ENCODE results near the gene DR1.

The DR1 gene

DNA sequence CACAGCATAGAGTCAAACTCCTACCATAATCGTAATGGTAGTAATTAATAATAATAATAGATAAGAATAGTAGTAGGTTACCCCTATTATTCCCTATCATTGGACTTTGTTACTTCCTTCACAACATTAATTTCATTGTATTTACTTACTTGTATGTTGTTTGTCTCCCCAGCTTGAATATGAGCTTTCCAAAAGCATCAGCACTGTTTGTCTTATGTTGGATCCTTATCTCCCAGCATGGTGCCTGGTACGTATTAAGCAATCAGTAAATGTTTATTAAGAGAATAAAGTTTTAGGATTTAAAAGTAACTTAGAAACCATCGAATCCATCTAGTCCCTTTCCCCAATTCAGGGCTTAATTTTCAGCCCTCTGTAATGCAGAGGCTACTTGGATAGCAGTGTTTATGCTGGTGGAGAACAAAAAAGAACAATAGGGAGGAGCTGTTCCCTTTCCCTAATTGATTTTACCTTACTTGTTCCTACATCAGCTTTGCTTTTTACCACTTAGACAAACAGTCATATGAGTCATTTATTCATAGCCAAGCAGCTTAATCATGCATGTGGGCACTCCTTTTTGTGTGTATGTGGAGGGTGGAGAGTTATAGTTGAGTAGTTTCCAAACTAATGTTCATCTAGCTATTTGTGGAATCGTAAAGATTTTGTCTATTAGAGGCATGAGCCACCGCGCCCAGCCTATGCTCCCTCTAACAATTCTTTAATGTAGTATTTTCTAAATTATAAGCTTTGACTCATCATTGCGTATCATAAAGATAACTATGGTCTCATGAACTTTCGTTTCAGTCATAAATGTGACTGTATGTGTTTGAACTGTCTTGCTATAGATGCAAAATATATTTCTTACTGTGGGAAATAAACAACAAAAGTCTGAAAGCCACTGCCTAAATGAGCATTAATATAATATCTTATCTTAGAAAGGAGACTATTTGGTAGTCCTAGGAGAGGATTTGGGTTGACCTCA lies 20.9 kb upstream of the DR1 start:
- Histone ChIP-seq H3K4ac (ENCODE audit: low read depth, low read length) (no peak overlapping the region), H4K91ac (ENCODE audit: low read depth, low read length) (no peak overlapping the region), H3K27ac (ENCODE audit: low read depth, low read length) (no peak overlapping the region), H2BK5ac (ENCODE audit: low read depth, low read length, poor library complexity) (no peak overlapping the region), H3K79me2 (ENCODE audit: control insufficient read depth, insufficient read depth, low read length, poor library complexity) (no peaks in the 10 kb centered on the region), H2AFZ (ENCODE audit: insufficient read depth, low read length, poor library complexity) (no peak overlapping the region), H3K79me1 (ENCODE audit: low read length) (no peaks in the 10 kb centered on the region), H3K9ac (ENCODE audit: low read length) (no peak overlapping the region), H3K4me1 (ENCODE audit: control insufficient read depth in 1 of 2, insufficient read depth in 2 of 2, low read length in 2 of 2) (peaks cover 7 to 8% of the 10 kb centered on the region in 2 experiments), H3K4me3 (ENCODE audit: low read depth, low read length) (no peak overlapping the region), H3K14ac (ENCODE audit: low read length) (no peak overlapping the region), H2AK5ac (ENCODE audit: low read length) (no peak overlapping the region), H3K23ac (ENCODE audit: low read length) (no peak overlapping the region), H3K9me3 (ENCODE audit: insufficient read depth, low read depth, low read length) (no peaks in the 10 kb centered on the region), H4K8ac (ENCODE audit: low read depth, low read length) (no peak overlapping the region), H3K27me3 (ENCODE audit: insufficient read depth, low read length) (no peaks in the 10 kb centered on the region), H2BK120ac (ENCODE audit: insufficient read depth, low read length, poor library complexity) (no peak overlapping the region), H3K4me2 (ENCODE audit: low read length) (no peak overlapping the region), H3K36me3 (ENCODE audit: control insufficient read depth in 1 of 2, insufficient read depth in 2 of 2, low read length in 2 of 2) (no peaks in the 10 kb centered on the region), H4K12ac (ENCODE audit: low read depth, low read length) (no peak overlapping the region), H3K18ac (ENCODE audit: low read length) (no peak overlapping the region), H2BK12ac (ENCODE audit: low read length) (no peak overlapping the region)
- no CpG with 5 or more reads among the region's 8 CpGs for WGBS (ENCODE audit: extremely low coverage, insufficient coverage, insufficient read length)
- peak; percentile 56 to 84 for DNase-seq

DNA sequence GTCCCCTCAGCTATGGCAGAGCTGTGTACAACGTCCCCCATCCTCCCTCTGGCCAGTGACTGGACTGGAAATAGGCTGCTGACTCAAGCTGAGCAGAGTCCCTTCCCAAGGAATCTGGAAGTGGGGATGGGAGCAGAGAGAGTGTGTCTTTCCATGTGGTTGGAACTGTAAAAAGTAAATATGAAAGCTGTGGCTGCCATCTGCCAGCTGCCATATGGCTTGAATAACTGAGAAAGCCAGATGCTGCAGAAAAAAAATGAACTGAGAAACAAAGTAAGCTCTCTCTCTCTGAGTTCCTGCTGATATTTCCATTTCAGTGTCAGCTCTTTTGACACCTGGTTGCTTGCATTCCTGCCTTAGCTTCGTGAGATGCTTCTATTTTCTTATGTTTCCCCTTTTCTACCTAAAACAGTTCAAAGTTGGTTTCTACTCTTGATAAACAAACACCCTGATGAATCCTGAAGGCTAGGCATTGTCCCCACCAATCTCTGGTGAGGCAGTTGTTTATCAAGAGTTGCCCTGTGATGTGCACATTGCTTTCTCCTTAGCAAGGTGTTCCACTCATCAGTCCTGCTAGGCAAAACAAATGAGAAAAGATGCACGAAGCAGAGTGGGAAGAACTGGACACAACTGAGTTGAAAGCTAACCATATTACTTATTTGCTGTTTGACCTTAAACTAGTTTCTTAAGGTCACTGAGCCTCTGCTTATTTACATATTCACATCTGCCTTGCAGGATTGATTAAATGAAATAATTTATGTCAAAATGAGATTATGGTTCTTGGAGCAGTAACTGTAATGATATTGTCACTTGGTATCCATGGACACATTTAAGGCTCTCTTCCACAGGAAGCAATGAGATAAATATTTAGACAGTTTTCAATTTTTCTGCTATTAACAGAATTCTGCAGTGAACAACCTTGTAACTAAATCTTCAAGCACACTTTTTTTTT lies 16.6 kb upstream of the DR1 start:
- Histone ChIP-seq H4K91ac (ENCODE audit: low read depth, low read length) (no peak overlapping the region), H3K9me3 (ENCODE audit: insufficient read depth, low read depth, low read length) (no peaks in the 10 kb centered on the region), H3K79me1 (ENCODE audit: low read length) (no peaks in the 10 kb centered on the region), H3K27ac (ENCODE audit: low read depth, low read length) (no peak overlapping the region), H3K4me2 (ENCODE audit: low read length) (no peak overlapping the region), H3K79me2 (ENCODE audit: control insufficient read depth, insufficient read depth, low read length, poor library complexity) (no peaks in the 10 kb centered on the region), H2BK12ac (ENCODE audit: low read length) (no peak overlapping the region), H3K27me3 (ENCODE audit: insufficient read depth, low read length) (no peaks in the 10 kb centered on the region), H2BK5ac (ENCODE audit: low read depth, low read length, poor library complexity) (no peak overlapping the region), H3K4me3 (ENCODE audit: low read depth, low read length) (no peak overlapping the region), H3K23ac (ENCODE audit: low read length) (no peak overlapping the region), H3K4me1 (ENCODE audit: control insufficient read depth in 1 of 2, insufficient read depth in 2 of 2, low read length in 2 of 2) (no peaks in the 10 kb centered on the region), H4K8ac (ENCODE audit: low read depth, low read length) (no peak overlapping the region), H4K12ac (ENCODE audit: low read depth, low read length) (no peak overlapping the region), H2AK5ac (ENCODE audit: low read length) (no peak overlapping the region), H2AFZ (ENCODE audit: insufficient read depth, low read length, poor library complexity) (no peak overlapping the region), H3K18ac (ENCODE audit: low read length) (no peak overlapping the region), H3K4ac (ENCODE audit: low read depth, low read length) (no peak overlapping the region), H2BK120ac (ENCODE audit: insufficient read depth, low read length, poor library complexity) (no peak overlapping the region), H3K9ac (ENCODE audit: low read length) (no peak overlapping the region), H3K14ac (ENCODE audit: low read length) (no peak overlapping the region), H3K36me3 (ENCODE audit: control insufficient read depth in 1 of 2, insufficient read depth in 2 of 2, low read length in 2 of 2) (no peaks in the 10 kb centered on the region)
- WGBS (ENCODE audit: extremely low coverage, insufficient coverage, insufficient read length) = no CpG with 5 or more reads among the region's 3 CpGs
- DNase-seq = no peak

DNA sequence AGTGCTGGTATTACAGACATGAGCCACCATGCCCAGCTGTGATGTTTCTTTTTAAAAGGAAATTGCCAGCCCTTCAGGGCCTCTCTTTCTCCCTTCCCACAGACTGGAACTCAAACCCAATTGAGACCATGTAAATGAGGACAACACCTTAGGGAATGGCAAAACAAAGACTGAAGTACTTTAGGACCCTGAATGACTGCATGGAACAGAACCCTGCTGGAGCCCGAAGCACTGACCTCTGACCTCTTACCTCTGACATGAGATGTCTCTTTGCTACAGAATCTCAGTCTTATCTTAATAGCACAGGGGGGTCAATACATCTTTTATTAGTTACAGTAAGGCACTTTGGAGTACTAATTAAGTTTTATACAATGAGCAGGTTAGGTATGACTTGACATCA lies 15.5 kb upstream of the DR1 start:
- Histone ChIP-seq H2BK12ac (ENCODE audit: low read length) (no peak overlapping the region), H2BK120ac (ENCODE audit: insufficient read depth, low read length, poor library complexity) (no peak overlapping the region), H4K8ac (ENCODE audit: low read depth, low read length) (no peak overlapping the region), H3K27ac (ENCODE audit: low read depth, low read length) (no peak overlapping the region), H2AK5ac (ENCODE audit: low read length) (no peak overlapping the region), H2BK5ac (ENCODE audit: low read depth, low read length, poor library complexity) (no peak overlapping the region), H3K36me3 (ENCODE audit: control insufficient read depth in 1 of 2, insufficient read depth in 2 of 2, low read length in 2 of 2) (no peaks in the 10 kb centered on the region), H4K91ac (ENCODE audit: low read depth, low read length) (no peak overlapping the region), H4K12ac (ENCODE audit: low read depth, low read length) (no peak overlapping the region), H3K27me3 (ENCODE audit: insufficient read depth, low read length) (no peaks in the 10 kb centered on the region), H3K18ac (ENCODE audit: low read length) (no peak overlapping the region), H3K4me2 (ENCODE audit: low read length) (no peak overlapping the region), H3K79me1 (ENCODE audit: low read length) (no peaks in the 10 kb centered on the region), H3K9me3 (ENCODE audit: insufficient read depth, low read depth, low read length) (no peaks in the 10 kb centered on the region), H3K14ac (ENCODE audit: low read length) (no peak overlapping the region), H3K9ac (ENCODE audit: low read length) (no peak overlapping the region), H3K79me2 (ENCODE audit: control insufficient read depth, insufficient read depth, low read length, poor library complexity) (no peaks in the 10 kb centered on the region), H3K4me1 (ENCODE audit: control insufficient read depth in 1 of 2, insufficient read depth in 2 of 2, low read length in 2 of 2) (no peaks in the 10 kb centered on the region), H2AFZ (ENCODE audit: insufficient read depth, low read length, poor library complexity) (no peak overlapping the region), H3K4ac (ENCODE audit: low read depth, low read length) (no peak overlapping the region), H3K4me3 (ENCODE audit: low read depth, low read length) (no peak overlapping the region), H3K23ac (ENCODE audit: low read length) (no peak overlapping the region)
- DNase-seq = no peak
- no CpG with 5 or more reads among the region's 1 CpG for WGBS (ENCODE audit: extremely low coverage, insufficient coverage, insufficient read length)

DNA sequence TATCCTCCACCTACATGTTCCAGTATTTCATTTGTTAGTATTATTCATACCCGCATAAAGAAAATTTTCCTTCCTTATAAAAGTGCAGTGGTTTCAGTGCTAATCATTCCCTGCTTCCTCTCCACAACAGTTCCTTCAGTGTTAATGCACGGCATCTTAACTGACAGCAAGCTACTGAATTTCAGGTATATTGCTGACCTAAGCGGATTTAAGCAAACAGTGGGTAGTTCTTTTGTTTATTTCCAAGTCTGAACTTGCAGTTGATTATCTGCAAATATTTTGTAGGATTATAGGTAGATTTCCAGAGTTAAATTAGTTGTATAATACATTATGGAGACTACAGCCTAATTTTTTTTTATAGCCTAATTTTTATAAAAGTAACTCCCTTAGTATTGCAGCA lies 15.1 kb upstream of the DR1 start:
- no peaks in the 10 kb centered on the region for H3K4me1 ChIP-seq (ENCODE audit: control insufficient read depth in 1 of 2, insufficient read depth in 2 of 2, low read length in 2 of 2)
- H3K36me3 ChIP-seq (ENCODE audit: control insufficient read depth in 1 of 2, insufficient read depth in 2 of 2, low read length in 2 of 2) = no peaks in the 10 kb centered on the region
- H3K27ac ChIP-seq (ENCODE audit: low read depth, low read length) = no peak overlapping the region
- H3K9me3 ChIP-seq (ENCODE audit: insufficient read depth, low read depth, low read length) = no peaks in the 10 kb centered on the region
- H2AK5ac ChIP-seq (ENCODE audit: low read length) = no peak overlapping the region
- no peak overlapping the region for H2AFZ ChIP-seq (ENCODE audit: insufficient read depth, low read length, poor library complexity)
- no peak overlapping the region for H2BK12ac ChIP-seq (ENCODE audit: low read length)
- no peak overlapping the region for H4K91ac ChIP-seq (ENCODE audit: low read depth, low read length)
- no peak overlapping the region for H3K23ac ChIP-seq (ENCODE audit: low read length)
- H3K4me2 ChIP-seq (ENCODE audit: low read length) = no peak overlapping the region
- no peaks in the 10 kb centered on the region for H3K27me3 ChIP-seq (ENCODE audit: insufficient read depth, low read length)
- H3K4me3 ChIP-seq (ENCODE audit: low read depth, low read length) = no peak overlapping the region
- no peak overlapping the region for H4K8ac ChIP-seq (ENCODE audit: low read depth, low read length)
- WGBS (ENCODE audit: extremely low coverage, insufficient coverage, insufficient read length) = no CpG with 5 or more reads among the region's 3 CpGs
- H4K12ac ChIP-seq (ENCODE audit: low read depth, low read length) = no peak overlapping the region
- H2BK120ac ChIP-seq (ENCODE audit: insufficient read depth, low read length, poor library complexity) = no peak overlapping the region
- no peak overlapping the region for H3K18ac ChIP-seq (ENCODE audit: low read length)
- H3K4ac ChIP-seq (ENCODE audit: low read depth, low read length) = no peak overlapping the region
- no peaks in the 10 kb centered on the region for H3K79me1 ChIP-seq (ENCODE audit: low read length)
- no peak overlapping the region for H3K9ac ChIP-seq (ENCODE audit: low read length)
- DNase-seq = no peak
- H3K79me2 ChIP-seq (ENCODE audit: control insufficient read depth, insufficient read depth, low read length, poor library complexity) = no peaks in the 10 kb centered on the region
- no peak overlapping the region for H2BK5ac ChIP-seq (ENCODE audit: low read depth, low read length, poor library complexity)
- no peak overlapping the region for H3K14ac ChIP-seq (ENCODE audit: low read length)
